SK-N-SH (cell line): ENCODE results near the gene EVC2.

Experiments
- CTCF ChIP-seq: fragments of 200-600 bp; sonication (generic); IDR thresholded peaks from 2 replicates; pipeline ENCODE4 v1.6.1; 2017; ENCODE audit warnings: antibody characterized with exemption, mild to moderate bottlenecking, moderate library complexity
- MEF2A ChIP-seq: IDR thresholded peaks from 2 replicates; pipeline ENCODE4 v1.4.0; 2012; ENCODE audit warnings: low read depth, borderline replicate concordance
- MXI1 ChIP-seq: IDR thresholded peaks from 2 replicates; pipeline ENCODE4 v1.6.1; 2012; ENCODE audit warnings: mild to moderate bottlenecking, low read depth, low read length, improper control_type of control experiment
- POLR2AphosphoS5 ChIP-seq: IDR thresholded peaks from 2 replicates; pipeline ENCODE4 v1.6.1; 2012; ENCODE audit warnings: low read depth, low read length
- RFX5 ChIP-seq: IDR thresholded peaks from 2 replicates; pipeline ENCODE4 v1.6.1; 2012; ENCODE audit warnings: mild to moderate bottlenecking, improper control_type of control experiment, low read length

GRCh38 chr4:5757536-5757935 is 49.2 kb upstream of the EVC2 start:
- TF ChIP-seq RFX5 (no peak), CTCF (no peak), MEF2A (no peak), POLR2AphosphoS5 (no peak), MXI1 (no peak)
